ENCODE results near the gene RASA1. TPM values are rescaled to one million over a fixed set of nuclear protein-coding genes. Genes with fewer than 3 reads are reported as not detected.

RASA1 gene
- total RNA-seq, 1 experiment from 2014 or later: 23.9 TPM

GRCh38 chr5:87405472-87406155 lies 137.9 kb downstream of the RASA1 start:
- H4K20me1 ChIP-seq (ENCODE audit: insufficient read depth): no peaks in the 10 kb centered on the region
- H3K4me3 ChIP-seq (replicated peaks in 1 of 2; ENCODE audit: low read depth in 1 of 2, low read length in 2 of 2): no peak overlapping the region
- no peak overlapping the region for H3K27ac ChIP-seq (ENCODE audit: low read depth, low read length)
- no TSS peak for BruUV-seq (replicated peaks)
- H3K4me2 ChIP-seq (ENCODE audit: low read length): no peak overlapping the region
- TF ChIP-seq SIN3A (IDR thresholded peaks at IDR 0.05; ENCODE audit: low read depth): no peak
- TF ChIP-seq CEBPB (IDR thresholded peaks at IDR 0.05; ENCODE audit: low read depth): no peak
- no peak for TF ChIP-seq ELF1 (IDR thresholded peaks at IDR 0.05; ENCODE audit: borderline replicate concordance, low read depth)
- TF ChIP-seq ZBTB33 (IDR thresholded peaks at IDR 0.05; ENCODE audit: extremely low read depth, insufficient replicate concordance, low read length): no peak
- no peak for TF ChIP-seq REST (IDR thresholded peaks at IDR 0.05; ENCODE audit: low read depth)
- no peak for TF ChIP-seq ATF3 (IDR thresholded peaks at IDR 0.05)
- no peak for TF ChIP-seq CBX3 (IDR thresholded peaks at IDR 0.05; ENCODE audit: low read depth)
- TF ChIP-seq CTCF (IDR thresholded peaks at IDR 0.05 in 2 of 3, conservative IDR thresholded peaks at IDR 0.05 in 1 of 3; ENCODE audit: borderline replicate concordance in 1 of 3, insufficient read depth in 1 of 3, low read depth in 2 of 3, low read length in 2 of 3): no peak
- TF ChIP-seq ZFX (IDR thresholded peaks at IDR 0.05): no peak
- TF ChIP-seq, protein P1, sequence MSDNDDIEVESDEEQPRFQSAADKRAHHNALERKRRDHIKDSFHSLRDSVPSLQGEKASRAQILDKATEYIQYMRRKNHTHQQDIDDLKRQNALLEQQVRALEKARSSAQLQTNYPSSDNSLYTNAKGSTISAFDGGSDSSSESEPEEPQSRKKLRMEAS (IDR thresholded peaks at IDR 0.05): no peak
- TF ChIP-seq SRF (IDR thresholded peaks at IDR 0.05; ENCODE audit: low read depth): no peak
- TF ChIP-seq EZH2 (IDR thresholded peaks at IDR 0.05): no peak
- no peak for TF ChIP-seq FOSL1 (IDR thresholded peaks at IDR 0.05; ENCODE audit: low read depth)
- no peak for TF ChIP-seq POLR2AphosphoS5 (IDR thresholded peaks at IDR 0.05; ENCODE audit: low read depth, low read length)
- no peak for DNase-seq (ENCODE audit: low read depth, low spot score)
- ChIA-PET POLR2A (no interaction called here), RAD21 (ENCODE audit: low non-redundant PET in 1 of 2, low total read pairs in 2 of 2, uncharacterized antibody in 2 of 2, unreplicated experiment in 2 of 2) (no interaction called here), CTCF (no interaction called here)
- peaks cover 80% of the 10 kb centered on the region for H3K79me2 ChIP-seq (ENCODE audit: insufficient read depth, low read length)
- H2AFZ ChIP-seq (ENCODE audit: low read depth, low read length, poor library complexity, severe bottlenecking): no peak overlapping the region
- H3K36me3 ChIP-seq (ENCODE audit: control insufficient read depth in 1 of 2, insufficient read depth in 2 of 2, low read length in 2 of 2): peaks cover 81 to 86% of the 10 kb centered on the region in 2 experiments
- no peaks in the 10 kb centered on the region for H3K9me2 ChIP-seq (ENCODE audit: insufficient read depth)
- no peaks in the 10 kb centered on the region for H3K27me3 ChIP-seq (ENCODE audit: insufficient read depth, low read length)
- H3K9me3 ChIP-seq (ENCODE audit: control insufficient read depth in 1 of 2, insufficient read depth in 1 of 2, low read depth in 1 of 2, low read length in 2 of 2): no peaks in the 10 kb centered on the region
- H3K9ac ChIP-seq (ENCODE audit: low read length): no peak overlapping the region
- ATAC-seq: no peak
- H3K4me1 ChIP-seq (ENCODE audit: control insufficient read depth in 1 of 2, insufficient read depth in 2 of 2, low read length in 2 of 2): no peaks in the 10 kb centered on the region
- intact Hi-C loops (cut with micrococcal nuclease): no loop called here

Measured in HCT116 (cell line).